NCI-H2171 (cell line): Measurements from ENCODE around the gene FAR2.

ENCODE experiments used
- DNase-seq: peaks from one replicate; lab custom pipeline; 2025; lab: John Stamatoyannopoulos, UW

Gene FAR2

DNA sequence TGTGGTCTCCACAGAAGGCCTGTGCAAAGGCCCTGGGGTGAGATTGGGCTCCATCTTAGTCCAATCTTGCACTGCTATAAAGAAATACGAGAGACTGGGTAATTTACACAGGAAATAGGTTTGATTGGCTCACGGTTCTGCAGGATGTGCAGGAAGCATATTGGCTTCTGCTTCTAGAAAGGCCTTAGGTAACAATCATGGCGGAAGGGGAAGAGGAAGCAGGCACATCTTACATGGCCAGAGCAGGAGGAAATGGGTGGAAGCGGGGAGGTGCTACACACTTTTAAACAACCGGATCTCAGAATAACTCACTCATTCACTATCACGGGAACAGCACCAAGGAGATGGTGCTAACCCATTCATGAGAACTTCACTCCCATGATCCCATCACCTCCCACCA, 55.4 kb downstream of the FAR2 start:
- no peak for DNase-seq

DNA sequence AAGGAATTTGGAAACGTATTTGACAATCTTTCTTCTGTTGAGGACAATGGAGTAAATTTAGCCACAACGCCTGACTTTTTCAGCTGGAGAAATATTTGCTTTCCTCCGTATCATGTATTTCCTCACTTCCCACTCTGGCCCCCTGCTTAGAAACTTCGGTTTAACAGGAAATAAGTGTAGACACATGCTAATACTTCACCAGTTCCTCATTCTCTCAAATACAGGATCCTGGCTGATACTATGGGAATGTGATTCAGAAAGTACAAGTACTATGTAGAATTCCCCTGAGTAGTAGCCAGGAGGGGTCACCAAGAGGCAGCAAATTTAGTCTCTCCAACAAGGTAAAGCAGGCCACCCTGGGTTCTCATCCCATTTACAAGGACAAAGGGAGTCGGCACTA, 58.0 kb downstream of the FAR2 start:
- no peak for DNase-seq

DNA sequence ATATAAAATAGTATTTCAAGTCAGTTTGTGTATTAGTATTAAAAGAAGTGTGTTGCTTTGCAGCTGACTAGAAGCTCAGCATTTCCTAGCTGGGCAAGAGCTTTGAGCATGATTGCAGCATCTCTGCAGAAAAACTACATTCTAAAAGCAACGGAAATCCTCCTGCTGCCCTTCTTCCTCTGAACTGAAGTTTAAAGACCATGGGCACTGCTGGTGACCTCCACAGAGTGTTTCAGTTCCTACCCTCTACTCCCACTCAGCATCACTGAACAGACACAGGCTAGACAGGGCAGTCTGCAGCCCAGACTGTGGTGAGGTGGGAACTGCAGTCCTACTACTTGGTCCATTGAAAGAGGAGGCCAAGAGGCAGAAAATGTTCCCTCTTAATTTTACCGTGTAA, 59.0 kb downstream of the FAR2 start:
- DNase-seq: no peak

DNA sequence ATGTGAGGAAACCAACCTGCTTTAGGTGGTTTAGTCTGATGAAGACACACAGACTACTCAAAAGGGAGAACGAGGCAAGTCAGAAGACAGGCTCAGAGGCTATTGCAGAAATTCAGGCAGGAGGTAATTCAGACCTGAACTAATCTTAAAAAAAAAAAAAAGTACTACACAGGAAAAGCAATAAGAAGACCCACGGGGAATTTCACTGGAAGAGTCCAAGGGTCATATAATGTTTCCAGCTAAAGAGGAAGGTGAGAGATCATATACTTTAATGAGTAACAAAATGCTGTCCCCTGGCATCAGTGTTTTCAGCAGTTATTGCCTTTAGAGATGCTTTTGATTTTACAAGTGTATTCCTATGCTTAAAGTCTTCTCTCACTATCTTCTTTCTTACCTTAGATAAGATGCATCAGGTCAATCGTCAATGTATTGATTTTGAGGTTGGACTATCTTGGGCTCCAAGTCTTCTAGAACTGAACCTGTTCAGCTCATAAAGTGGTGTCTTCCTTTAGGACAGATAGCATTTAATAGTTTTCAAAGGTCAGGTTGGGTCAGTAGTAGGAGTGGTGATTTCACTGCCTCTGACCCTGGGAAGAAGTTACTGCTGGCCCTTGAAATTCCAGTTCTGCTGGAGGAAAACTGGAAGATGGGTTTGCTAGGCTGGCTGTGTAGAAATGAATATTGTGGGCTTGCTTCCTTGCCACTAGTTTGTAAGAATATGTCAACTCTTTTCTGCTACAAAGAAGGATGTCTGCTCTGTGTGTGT, 60.0 kb downstream of the FAR2 start:
- no peak for DNase-seq

DNA sequence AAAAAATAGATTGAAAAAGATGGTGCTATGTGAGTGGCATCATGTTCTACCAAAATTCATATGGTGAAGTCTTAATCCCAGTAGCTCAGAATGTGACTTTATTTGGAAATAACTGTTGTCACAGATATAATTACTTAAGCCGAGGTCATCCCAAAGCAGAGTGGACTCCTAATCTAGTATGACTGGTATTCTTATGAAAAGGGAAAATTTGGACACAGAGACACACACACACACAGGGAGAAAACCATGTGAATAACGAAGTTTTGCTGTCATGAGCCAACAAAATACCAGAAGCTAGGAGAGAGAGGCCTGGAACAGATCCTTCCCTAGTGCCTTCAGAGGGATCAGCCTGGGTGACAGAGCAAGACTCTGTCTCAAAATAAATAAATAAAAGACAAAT, 62.6 kb downstream of the FAR2 start:
- DNase-seq: no peak

DNA sequence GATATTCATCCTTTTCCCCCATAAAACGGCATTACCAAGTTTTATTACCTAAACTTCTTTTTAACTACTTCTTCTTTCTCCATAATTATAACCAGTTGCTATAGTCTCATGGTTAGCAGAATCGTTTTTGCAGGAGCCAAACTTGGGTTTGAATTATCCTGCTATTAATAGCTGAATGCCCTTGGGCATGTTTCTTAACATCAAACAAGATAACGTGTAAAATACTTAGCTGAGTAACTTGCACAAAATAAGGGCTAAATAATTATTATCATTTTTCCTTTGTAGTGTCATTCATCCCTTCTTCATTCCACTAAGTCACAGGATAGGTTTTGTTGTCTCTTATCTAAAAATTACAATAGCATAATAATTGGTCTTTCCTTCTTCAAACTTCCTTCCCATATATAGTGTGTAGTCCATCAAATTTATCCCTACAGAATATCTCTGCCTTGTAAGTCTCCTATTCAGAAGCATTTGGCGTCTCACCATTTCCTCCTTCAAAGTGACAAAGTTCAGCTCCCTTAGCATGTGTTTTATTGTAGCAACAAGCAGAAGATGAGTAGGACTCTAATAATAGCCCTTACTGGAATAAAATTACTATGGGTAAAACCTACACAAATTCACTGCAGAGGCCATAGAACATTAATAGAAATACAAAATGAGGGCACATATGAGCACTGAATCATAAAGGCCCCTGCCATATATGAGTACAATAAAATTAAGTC, 63.8 kb downstream of the FAR2 start:
- DNase-seq: no peak

DNA sequence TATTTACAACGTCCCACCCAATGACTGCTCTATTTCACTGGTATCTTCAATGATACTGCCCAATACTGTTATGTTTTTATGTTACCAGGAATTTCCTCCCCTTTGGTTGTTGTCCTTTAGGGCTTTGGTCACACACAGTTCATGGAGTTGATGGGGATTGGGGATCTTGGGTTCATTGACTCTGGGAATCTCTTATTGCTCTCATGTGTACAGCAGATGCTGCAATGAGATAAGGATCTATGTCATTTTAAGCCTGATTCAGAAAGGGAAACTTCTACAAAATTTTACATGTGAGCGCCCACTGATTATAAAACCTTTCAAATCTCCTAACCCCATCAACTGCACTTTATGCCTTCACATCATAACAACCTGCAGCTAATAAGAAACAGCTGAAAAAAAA, 67.2 kb downstream of the FAR2 start:
- no peak for DNase-seq

DNA sequence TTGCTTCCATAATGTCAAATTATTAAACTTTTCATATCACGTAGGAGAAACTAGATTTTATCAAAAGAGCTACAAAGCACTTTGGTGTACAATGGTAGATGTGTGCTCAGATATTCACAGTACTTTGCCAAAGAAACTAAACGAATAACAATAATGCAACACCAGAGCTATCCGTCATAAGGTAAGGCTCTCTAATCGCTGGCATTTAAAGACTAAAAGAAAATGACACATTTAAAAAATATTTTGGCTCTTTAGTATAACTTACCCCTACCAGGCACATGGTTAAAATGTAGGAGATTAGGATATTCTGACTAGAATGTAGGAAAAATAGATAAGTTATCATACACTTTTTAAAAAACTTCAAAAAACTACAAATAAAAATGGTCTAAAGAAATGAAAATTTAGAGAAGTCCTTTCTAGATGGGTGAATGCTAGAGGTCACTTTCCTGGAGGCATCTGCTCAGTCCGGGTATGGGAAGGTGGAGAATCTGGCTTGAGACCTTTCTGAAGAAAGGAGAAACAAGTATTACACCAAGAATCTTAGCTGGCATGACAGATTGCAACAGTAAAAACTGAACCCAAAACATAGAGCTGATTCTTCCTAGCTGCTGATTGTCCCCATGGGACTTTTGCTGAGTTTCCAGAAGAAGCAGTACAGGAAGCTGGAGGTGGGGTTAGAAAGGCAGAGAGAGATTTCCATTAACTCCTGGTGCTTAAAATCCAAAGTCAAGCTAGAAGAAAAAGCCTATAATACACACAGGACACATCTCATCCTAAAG, 67.9 kb downstream of the FAR2 start:
- peak; percentile 28 for DNase-seq

DNA sequence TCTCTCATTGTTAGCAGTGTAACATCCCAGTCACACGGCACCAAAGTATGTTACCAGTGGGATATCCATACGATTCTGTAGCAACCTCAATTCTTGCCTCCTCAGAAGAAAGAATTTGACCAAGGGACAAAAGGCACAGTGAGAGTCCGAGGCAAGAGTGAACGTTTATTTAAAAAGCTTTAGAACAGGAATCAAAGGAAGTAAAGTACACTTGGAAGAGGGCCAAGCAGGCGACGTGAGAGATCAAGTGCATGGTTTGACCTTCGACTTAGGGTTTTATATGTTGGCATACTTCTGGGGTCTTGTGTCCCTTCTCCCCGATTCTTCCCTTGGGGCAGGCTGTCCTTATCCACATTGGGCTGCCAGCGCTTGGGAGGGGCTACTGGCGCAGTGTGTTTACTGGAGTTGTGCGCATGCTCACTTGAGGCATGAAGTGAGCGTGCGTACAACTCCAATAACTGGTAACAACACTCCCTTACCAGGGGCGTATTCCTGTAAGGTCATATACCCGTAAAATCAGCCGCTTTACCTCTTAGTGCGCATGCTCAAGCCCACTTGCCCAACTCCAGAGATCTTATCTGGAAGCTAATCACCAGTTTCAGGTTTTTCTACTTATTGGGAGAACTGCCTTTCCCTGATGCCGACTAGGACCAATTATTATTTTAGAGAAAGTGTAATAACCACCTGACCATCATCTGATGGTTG, 71.7 kb downstream of the FAR2 start:
- no peak for DNase-seq

DNA sequence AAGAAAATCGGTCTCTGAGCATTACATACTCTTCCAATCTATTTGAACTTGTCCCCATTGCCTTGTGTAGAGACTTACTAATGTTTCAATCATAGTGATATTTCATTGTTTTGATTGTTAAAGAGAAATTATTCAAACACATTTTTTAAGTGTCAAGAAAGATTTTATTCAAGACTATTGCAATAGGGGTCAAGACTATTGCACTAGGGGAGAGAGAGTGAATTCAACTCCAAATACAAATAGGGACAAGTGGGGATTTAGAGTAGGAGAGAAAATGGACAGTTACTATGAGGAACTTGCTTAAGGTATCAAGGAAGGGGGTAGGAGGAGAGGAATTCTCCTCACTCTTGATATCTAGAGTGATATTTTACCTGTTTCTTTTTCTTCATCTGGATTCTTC, 73.1 kb downstream of the FAR2 start:
- no peak for DNase-seq

DNA sequence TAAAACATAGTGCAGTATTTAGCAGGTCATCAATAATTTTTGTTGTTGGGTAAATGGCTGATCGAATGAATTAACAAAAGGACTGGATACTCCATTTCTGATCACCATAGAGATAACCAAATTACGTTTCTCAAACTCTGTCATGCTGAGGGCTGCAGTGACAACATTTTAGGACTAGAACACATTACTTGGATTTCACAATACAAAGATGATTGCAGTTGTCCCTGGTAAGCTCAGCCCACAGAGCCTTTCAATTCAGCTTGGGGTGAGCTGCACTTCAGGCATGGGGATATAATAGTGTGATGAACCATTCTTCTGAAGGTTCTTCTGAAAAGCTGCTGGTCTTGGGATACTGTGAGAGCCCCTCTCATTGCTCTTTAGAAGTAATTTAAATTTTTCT, 74.3 kb downstream of the FAR2 start:
- no peak for DNase-seq

DNA sequence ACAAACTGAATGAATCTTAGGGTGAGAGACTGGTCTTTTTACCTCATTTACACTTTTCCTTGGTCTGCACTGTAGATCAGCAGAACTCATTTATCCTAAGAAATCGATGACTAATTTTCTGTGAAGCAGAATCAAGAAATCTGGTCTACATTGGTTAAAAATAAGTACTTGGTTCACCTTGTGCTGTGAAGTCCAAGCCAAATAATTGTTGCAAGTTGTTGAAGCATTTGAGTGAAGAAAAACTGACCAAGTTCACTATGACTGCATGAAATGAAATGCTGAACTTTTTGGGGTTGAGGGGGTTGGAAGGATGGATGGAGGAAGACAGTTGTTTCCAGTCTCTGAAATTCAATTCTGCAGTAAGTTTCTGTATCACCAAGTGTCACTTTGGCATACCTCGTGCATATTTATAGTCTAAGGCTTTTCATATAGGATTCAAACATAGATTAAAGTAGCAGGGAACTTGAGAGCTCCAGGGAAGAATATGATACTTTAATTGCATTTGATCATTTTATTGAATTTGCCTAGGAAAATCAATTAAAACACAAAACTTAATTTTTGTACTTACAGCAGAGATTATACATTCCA, 75.0 kb downstream of the FAR2 start:
- no peak for DNase-seq

DNA sequence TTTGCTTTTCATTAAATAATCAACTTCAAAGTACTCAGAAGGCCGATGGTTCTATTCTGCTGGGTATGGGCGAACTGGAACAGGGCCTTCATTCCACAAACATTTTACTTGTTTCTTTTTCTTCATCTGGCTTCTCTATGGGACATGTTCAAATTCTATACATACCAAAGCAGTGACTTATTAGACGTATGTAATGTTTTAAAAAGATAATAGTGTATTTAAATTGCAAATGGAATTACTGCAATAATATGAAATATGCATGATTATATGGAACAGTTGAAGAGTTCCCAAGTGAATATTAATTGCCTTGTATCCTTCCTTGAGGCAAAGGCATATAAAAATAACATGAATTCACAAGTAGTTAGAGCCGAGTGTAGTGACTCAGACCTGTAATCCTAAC, 75.5 kb downstream of the FAR2 start:
- DNase-seq: no peak

DNA sequence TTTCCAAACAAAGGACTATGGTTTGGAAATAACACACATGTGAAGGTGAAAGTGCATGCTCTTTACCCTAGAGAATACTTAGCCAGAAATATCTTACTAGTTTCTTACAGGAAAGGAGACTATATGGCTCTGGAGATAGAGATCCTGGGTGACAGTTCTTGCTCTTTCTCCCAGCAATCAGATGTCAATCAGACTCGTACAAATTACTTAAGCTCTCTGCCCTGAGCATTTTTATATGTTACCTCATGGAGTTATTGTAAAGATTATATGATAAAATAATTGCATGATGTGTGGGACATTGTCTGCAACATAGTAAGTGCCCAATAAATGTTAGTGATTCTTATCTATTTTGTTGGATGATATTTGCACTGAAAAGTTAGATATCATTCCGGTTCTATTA, 76.8 kb downstream of the FAR2 start:
- no peak for DNase-seq

DNA sequence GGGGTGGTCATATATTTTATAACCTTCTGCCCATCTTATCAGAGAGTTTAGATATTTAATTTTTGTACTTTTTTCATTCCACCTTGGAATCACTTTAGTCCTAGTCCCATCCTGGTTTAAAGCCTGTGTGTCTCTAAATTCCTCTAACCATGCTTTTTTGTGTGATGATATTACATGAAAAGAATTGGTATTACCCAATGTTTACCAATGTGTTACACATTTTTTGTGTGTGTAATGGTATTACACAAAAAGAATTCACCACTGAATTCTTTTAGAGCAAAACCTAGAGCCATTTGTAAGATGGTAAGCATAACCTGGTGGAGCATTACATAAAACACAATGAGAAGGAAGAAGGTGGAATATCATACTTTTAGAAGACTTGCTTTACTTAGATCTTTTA, 77.5 kb downstream of the FAR2 start:
- no peak for DNase-seq

DNA sequence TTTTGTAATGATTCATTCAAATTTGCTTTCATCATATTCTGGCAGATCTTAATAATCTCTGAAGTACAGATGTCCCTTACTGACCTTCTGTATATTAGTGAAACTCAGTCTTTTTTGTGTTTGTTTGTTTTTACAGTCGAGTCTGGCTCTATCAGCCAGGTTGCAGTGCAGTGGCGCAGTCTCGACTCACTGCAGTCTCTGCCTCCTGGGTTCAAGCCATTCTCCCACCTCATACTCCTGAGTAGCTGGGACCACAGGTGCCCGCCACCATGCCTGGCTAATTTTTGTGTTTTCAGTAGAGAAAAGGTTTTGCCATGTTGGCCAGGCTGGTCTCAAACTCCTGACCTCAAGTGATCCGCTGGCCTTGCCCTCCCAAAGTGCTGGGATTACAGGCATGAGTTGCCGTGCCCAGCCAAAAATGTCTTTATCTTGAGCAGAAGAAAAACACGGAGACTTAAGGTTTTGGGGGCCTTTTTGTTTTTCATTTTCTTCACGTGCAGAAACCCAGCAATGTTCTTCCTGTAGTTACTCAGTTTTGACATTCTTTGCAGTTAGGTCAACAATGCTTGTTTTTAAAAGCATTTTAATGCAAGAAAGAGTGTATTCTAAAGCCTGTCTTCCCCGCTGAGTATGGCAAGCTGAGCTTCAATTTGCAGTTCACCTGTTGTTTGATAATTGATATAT, 79.5 kb downstream of the FAR2 start:
- no peak for DNase-seq

DNA sequence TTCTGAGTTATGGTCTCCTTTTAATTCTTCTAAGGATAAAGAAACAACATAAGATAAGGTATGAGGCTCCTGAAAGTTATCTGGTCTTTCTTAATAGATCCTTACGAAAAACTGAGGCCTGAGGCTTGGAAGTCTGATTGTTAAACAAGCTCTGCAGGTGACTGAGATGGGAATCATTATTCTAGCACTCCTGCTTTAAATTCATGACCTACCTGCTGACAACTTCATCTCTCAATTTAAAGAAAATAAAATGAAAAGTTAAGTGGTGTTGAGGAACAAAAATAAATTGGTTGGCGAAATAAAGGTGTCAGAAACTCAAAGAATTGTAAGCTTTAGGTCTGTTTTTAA, 80.1 kb downstream of the FAR2 start:
- DNase-seq: no peak

DNA sequence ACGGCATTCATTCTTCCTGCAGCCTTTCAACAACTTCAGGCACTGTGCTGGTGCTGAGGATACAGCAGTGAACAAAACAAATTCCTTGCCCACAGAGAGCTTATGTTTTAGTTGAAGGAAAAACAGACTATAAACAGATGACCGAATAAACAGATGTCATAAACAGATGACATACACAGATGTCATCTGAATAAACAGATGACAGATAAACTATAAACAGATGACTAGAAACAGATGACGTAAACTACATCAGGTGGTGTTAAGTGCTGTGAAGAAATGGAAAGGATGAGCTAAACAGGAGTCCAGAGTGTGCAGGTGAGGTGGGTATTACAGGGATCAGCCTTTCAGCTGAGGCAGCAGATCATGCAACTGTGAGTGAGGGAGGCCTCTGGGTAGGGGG, 80.9 kb downstream of the FAR2 start:
- DNase-seq: no peak

DNA sequence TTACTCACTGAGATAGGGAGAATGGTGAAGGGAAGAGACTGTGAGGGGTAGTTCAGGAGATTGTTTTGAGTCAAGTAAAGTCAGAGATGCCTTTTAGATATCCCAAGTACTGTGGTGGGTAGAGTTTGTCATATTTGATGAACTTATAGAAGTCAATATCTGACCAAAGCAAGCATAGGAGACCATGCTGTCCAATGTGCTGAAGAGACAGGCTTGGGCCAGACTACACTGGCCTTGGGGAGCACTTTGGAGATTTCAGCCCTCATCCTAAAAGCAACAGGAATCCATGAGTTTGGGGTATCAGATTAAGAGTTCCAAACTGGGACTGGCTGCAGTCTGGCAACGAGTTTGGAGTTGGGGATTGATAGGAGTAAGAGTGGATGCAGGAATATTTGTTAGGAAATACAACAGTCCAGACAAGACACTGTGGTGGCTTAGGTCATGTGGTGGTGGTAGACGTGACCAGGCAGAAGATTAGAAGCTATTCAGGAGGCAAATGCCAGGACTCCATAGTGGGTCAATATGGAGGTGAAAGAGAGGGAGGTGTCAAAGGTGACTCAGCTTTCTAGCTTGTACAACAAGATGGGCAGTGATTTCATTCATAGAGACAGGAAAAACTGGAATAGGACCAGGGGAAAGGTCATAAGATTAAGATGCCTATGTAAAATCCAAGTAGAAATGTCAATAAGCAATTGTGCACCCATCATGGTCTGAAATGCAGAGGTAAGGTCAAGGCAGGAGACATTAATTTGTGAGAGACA, 81.9 kb downstream of the FAR2 start:
- DNase-seq: no peak

DNA sequence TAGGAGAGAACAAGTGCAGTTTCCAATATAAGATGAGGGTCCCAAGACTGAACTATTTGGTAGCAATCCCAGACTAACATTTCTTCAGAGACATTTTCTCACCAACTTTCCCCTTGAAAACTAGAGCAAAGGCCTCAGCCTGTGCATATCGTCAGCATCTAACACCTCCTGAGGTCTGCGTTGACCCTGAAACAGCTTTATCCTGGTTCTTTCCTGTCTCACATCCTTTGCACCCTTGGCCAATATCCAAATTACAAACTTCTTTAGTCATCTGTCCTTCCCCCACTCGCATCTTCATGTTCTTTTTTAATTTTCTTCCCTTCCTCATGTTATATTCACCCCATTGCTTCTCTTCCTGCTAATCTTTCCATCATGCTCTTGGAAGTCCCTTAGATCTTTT, 83.0 kb downstream of the FAR2 start:
- no peak for DNase-seq

DNA sequence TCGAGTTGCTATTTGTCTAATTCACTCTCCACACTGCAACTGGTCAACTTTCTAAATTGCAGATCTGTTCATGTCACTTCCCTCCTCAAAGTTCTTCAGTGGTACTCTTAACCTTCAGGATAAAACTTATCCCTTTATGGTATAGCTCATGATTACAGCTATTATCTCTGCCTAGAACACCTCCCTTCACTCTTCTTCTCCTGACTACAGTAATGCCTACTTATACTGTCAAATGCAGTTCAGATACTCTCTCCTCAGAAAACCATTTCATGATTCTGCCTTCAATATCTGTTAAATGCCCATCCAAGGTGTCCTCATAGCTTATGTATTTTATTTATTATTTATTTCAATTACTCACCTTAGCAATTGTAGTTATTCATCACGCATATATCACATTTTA, 85.5 kb downstream of the FAR2 start:
- no peak for DNase-seq
